Stimulated activated CD4-positive, alpha-beta T cell treated with anti-CD3 and anti-CD28 coated beads, Interleukin-1b, Interleukin-23, amount 100 ng/mL, for 4 hours (primary cell): ENCODE data around the gene PTPRU.
"Not testable (repeated sequence)": the region's sequence is repeated elsewhere in the genome, so short reads cannot be mapped to it uniquely, and the experiment has no call there.

Experiments
- DNase-seq, 2 donors: peaks; one replicate each; pipeline ENCODE4 v3.0.0-alpha.2; 2020; ENCODE audit warnings: low read depth in 2 of 2

The PTPRU gene

GRCh38 chr1:29290414-29290985 is 54.2 kb downstream of the PTPRU start:
- no peak for DNase-seq

DNA sequence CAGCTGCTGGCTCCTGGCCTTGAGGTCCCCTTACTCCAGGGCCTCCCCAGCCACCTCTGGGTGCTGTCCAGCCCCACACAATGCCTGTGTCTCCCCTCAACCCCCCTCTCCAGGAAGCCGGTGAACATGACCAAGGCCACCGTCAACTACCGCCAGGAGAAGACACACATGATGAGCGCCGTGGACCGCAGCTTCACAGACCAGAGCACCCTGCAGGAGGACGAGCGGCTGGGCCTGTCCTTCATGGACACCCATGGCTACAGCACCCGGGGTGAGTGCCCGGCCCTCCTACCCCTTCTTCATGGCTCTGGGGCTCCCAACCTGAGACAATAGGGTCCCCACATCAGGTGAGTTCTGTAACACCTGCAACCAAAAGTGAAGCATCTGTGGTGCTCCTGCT is 55.4 kb downstream of the PTPRU start:
- no peak for DNase-seq

DNA sequence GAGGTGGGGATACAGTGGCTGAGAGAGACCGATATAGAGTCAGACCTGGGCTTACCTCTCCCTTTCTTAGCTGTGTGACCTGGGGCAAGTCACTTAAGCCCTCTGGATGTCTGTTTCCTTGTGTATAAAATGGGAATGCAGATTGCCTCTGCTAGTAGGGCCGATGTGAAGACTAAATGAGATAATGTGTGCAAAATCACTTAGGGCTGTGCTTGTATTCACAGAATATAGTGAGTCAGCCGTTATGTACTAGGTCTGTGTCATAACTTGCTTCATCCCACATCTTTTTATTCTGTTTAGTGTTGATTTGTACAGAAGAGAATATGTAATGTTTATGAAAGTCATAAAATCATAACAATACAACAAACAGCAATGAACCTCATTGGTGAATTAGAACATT is 56.0 kb downstream of the PTPRU start:
- DNase-seq, result no peak

GRCh38 chr1:29297450-29297849 is 61.1 kb downstream of the PTPRU start:
- no peak for DNase-seq

GRCh38 chr1:29298246-29298645 is 61.9 kb downstream of the PTPRU start:
- no peak for DNase-seq

DNA sequence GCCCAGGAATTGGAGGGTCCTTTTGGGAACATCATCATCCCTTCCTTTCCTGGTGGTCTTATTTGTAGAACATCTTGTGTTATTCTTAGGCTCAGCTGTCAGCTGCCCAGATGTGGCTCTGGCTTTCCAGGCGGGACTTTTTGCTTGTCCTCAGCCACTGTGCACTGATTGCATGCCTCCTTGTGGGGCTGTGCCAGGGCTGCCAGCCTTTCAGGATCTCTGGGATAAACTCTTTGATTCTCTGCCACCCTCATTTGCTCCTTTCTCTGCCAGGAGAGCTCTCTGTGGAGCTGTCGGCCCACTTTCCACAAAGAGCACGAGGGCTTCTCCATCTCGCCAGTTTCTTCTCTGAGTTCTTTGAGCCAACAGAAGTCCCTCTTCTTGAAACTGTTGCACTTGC is 63.1 kb downstream of the PTPRU start:
- DNase-seq, result no peak

GRCh38 chr1:29301732-29302131 is 65.4 kb downstream of the PTPRU start:
- DNase-seq, result not testable (repeated sequence)

GRCh38 chr1:29303201-29304024 is 67.1 kb downstream of the PTPRU start:
- no peak for DNase-seq

GRCh38 chr1:29304025-29304684 is 67.8 kb downstream of the PTPRU start:
- DNase-seq, result no peak

- DNase-seq, result no peak
Observed at GRCh38 chr1:29305943-29306342, 69.6 kb downstream of the PTPRU start.

- DNase-seq, result no peak
Observed at GRCh38 chr1:29306471-29307140, 70.3 kb downstream of the PTPRU start.

DNA sequence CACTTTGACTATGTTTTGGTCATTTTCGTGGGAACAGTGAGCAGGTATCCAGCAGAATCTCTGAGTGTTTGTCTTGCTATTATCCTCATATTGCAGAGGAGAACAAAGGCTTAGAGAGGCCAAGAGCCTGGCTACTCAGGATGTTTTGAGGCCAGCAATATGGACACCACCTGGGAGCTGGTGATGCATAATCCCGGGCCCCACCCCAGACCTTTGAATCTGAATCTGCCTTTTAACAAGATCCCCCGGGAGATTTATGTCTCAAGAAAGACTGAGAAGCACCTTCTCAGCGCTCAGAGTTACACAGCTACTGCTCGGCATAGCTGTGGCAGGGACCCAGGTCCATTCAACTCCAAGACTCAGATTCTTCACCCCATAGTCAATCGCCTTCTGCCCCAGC is 72.8 kb downstream of the PTPRU start:
- DNase-seq, result no peak

DNA sequence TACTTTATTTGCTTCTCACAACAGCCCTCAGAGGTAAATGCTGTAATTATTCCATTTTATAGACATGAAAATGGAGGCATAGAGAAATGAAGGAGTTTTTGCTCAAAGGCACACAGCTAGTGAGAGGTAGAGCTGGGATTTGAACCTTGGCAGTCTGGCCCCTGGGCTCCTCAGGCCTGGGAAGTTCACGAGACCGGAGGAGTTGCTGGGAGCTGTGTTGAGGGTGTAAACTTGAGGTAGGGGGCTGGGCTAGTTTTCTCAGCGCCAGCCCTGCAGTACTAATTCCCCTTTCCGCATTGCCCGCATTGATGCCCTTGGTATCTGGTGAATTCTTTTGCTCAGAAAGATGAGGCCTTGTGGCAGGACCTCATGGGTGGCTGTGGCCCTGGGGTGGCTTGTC is 73.3 kb downstream of the PTPRU start:
- DNase-seq, result no peak

- no peak for DNase-seq
Observed at GRCh38 chr1:29310616-29311180, 74.4 kb downstream of the PTPRU start.

DNA sequence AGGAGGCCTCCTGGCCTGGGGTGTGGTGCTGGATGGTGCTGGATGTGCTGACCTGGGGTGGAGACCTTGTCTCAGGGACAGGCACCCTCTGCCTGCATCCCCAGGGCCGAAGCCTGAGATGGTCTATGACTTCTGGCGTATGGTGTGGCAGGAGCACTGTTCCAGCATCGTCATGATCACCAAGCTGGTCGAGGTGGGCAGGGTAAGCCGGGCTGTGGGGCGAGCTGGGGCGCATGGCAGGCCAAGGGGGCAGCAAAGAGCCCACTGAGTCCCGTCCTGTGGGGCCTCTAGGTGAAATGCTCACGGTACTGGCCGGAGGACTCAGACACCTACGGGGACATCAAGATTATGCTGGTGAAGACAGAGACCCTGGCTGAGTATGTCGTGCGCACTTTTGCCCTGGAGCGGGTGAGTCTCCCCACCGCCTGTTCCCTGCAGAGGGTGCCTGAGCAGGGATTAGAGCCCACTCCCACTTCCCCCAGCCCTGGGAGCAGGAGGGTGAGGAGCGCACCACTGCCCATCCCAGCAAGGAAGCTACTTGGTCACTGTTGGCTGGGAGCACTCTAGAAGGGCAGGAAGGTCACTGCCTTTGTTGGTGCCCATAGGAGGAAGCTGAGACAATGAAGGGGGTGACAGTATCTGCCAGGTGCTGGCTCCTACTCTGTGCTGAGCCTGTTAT is 75.2 kb downstream of the PTPRU start:
- no peak for DNase-seq

GRCh38 chr1:29312469-29313461 is 76.4 kb downstream of the PTPRU start:
- DNase-seq, result no peak

DNA sequence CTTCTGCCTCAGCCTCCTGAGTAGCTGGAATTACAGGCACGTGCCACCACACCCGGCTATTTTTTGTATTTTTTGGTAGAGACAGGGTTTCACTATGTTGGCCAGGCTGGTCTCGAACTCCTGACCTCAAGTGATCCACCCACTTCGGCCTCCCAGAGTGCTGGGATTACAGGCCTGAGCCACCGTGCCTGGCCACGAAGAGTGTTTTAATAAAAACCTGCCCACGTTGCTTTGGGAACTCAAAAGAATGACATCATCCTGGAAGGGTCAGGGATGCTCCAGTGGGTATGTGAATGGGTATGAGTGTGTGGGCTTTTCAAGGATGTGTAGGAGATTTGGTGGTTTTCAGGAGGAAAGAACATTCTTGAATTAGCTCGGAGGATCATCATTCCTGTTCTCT is 78.4 kb downstream of the PTPRU start:
- DNase-seq, result not testable (repeated sequence)

DNA sequence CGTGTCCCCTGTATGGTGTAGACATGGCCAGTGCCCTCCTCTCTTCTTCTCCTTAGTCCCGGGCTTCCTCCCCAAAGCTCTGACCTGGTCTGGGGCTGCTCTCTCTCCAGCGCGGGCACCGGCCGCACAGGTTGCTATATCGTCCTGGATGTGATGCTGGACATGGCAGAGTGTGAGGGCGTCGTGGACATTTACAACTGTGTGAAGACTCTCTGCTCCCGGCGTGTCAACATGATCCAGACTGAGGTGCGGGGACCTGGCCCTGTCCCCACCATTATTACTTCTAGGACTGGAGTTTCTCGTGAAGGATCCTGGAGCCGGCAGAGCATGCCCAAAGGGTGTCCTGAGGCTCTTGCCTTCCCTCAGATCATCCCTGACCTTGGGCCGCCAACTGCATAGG is 78.9 kb downstream of the PTPRU start:
- no peak for DNase-seq

GRCh38 chr1:29315876-29316275 is 79.6 kb downstream of the PTPRU start:
- DNase-seq, result no peak
